SU-DHL-6 (cell line): ENCODE data around the gene RRM2.

Source experiments
- H2AFZ ChIP-seq: fragments of 200-600 bp; sonication (generic); 2 replicates; pipeline ENCODE4 v1.6.1; 2014; ENCODE audit warnings: low read depth, mild to moderate bottlenecking, moderate library complexity, mixed read lengths, antibody characterized with exemption, low read length; ENCODE audit not compliant: severe bottlenecking
- H3F3A ChIP-seq: fragments of 200-600 bp; shearing (Covaris generic); 2 replicates; pipeline ENCODE4 v1.6.0; 2016; ENCODE audit warnings: antibody characterized with exemption, mild to moderate bottlenecking; ENCODE audit not compliant: insufficient read depth
- H3K27ac ChIP-seq: fragments of 200-600 bp; sonication (generic); 2 replicates; pipeline ENCODE4 v1.5.1; 2016; ENCODE audit warnings: low read depth, mild to moderate bottlenecking, low read length, moderate library complexity, mixed read lengths
- H3K27me3 ChIP-seq: fragments of 200-600 bp; sonication (generic), shearing (Covaris generic); 2 replicates; pipeline ENCODE4 v1.6.0; 2014; ENCODE audit warnings: mild to moderate bottlenecking, low read length
- H3K36me3 ChIP-seq: fragments of 200-600 bp; sonication (generic); 2 replicates; pipeline ENCODE4 v1.6.1; 2014; ENCODE audit warnings: mild to moderate bottlenecking, low read length, mixed read lengths
- H3K4me2 ChIP-seq: fragments of 300-600, 200-600 bp; shearing (Covaris generic), sonication (generic); 2 replicates; pipeline ENCODE4 v1.6.0; 2014; ENCODE audit warnings: low read length, low read depth, mild to moderate bottlenecking; ENCODE audit not compliant: poor library complexity, severe bottlenecking
- H3K4me3 ChIP-seq: fragments of 200-600 bp; sonication (generic); 2 replicates; pipeline ENCODE4 v1.5.1; 2014; ENCODE audit warnings: antibody characterized with exemption, low read length, mild to moderate bottlenecking, mixed read lengths; ENCODE audit not compliant: insufficient read depth, poor library complexity, severe bottlenecking
- H3K79me2 ChIP-seq: fragments of 200-600 bp; sonication (generic); 2 replicates; pipeline ENCODE4 v1.6.1; 2014; ENCODE audit warnings: mild to moderate bottlenecking, low read length, moderate library complexity; ENCODE audit not compliant: insufficient read depth
- H3K9ac ChIP-seq: fragments of 200-600 bp; sonication (generic); 2 replicates; pipeline ENCODE4 v1.7.0; 2014; ENCODE audit warnings: mild to moderate bottlenecking, low read length
- H3K9me2 ChIP-seq: fragments of 200-600 bp; sonication (generic); replicated peaks from 2 replicates; pipeline ENCODE4 v1.6.1; 2014; ENCODE audit warnings: low read length; ENCODE audit not compliant: insufficient read depth
- H3K9me3 ChIP-seq: fragments of 200-600 bp; sonication (generic); 2 replicates; pipeline ENCODE4 v1.6.1; 2014; ENCODE audit warnings: low read length, mixed read lengths; ENCODE audit not compliant: insufficient read depth
- H4K20me1 ChIP-seq: fragments of 200-600 bp; sonication (generic); 2 replicates; pipeline ENCODE4 v1.6.1; 2014; ENCODE audit warnings: low read depth, mild to moderate bottlenecking, antibody characterized with exemption, low read length, moderate library complexity, mixed read lengths
- EZH2phosphoT487 ChIP-seq: fragments of 200-600 bp; sonication (generic), shearing (Covaris generic); conservative IDR thresholded peaks from 2 replicates; pipeline ENCODE4 v1.6.1; 2018; ENCODE audit warnings: mild to moderate bottlenecking, antibody characterized with exemption, low read length, moderate library complexity, mixed read lengths
- TF ChIP-seq, protein P1 (sequence below): fragments of 200-600 bp; sonication (generic); IDR thresholded peaks from one replicate; pipeline ENCODE4 v1.5.1; 2017; ENCODE audit warnings: antibody characterized with exemption, mild to moderate bottlenecking, low read length, moderate library complexity; ENCODE audit not compliant: insufficient read depth, poor library complexity, severe bottlenecking

Gene RRM2

DNA sequence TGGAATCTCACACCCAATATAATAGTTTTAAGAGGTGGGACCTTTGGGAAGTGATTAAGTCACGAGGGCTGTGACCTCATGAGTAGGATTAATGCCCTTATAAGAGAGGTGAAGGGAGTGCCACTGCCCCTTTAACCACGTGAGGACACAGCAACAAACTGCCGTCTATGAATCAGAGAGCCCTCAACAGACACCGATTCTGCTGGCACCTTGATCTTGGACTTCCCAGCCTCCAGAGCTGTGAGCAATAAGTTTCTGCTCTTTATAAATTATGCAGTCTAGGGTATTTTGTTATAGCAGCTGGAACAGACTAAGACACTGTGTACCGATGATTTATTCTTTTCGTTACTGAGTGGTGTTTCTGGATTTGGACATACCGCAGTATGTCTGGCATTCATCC, 56.2 kb downstream of the RRM2 start:
- Histone ChIP-seq H3K9ac (no peak overlapping the region), H3K9me3 (no peaks in the 10 kb centered on the region), H3K27me3 (no peaks in the 10 kb centered on the region), H3K27ac (no peak overlapping the region), H4K20me1 (no peaks in the 10 kb centered on the region), H3K9me2 (no peaks in the 10 kb centered on the region), H3K79me2 (no peaks in the 10 kb centered on the region), H3K36me3 (no peaks in the 10 kb centered on the region), H3K4me3 (no peak overlapping the region), H3K4me2 (no peak overlapping the region), H3F3A (no peaks in the 10 kb centered on the region), H2AFZ (no peak overlapping the region)
- TF ChIP-seq EZH2phosphoT487: no peak
- TF ChIP-seq, protein P1, sequence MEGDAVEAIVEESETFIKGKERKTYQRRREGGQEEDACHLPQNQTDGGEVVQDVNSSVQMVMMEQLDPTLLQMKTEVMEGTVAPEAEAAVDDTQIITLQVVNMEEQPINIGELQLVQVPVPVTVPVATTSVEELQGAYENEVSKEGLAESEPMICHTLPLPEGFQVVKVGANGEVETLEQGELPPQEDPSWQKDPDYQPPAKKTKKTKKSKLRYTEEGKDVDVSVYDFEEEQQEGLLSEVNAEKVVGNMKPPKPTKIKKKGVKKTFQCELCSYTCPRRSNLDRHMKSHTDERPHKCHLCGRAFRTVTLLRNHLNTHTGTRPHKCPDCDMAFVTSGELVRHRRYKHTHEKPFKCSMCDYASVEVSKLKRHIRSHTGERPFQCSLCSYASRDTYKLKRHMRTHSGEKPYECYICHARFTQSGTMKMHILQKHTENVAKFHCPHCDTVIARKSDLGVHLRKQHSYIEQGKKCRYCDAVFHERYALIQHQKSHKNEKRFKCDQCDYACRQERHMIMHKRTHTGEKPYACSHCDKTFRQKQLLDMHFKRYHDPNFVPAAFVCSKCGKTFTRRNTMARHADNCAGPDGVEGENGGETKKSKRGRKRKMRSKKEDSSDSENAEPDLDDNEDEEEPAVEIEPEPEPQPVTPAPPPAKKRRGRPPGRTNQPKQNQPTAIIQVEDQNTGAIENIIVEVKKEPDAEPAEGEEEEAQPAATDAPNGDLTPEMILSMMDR: no peak

DNA sequence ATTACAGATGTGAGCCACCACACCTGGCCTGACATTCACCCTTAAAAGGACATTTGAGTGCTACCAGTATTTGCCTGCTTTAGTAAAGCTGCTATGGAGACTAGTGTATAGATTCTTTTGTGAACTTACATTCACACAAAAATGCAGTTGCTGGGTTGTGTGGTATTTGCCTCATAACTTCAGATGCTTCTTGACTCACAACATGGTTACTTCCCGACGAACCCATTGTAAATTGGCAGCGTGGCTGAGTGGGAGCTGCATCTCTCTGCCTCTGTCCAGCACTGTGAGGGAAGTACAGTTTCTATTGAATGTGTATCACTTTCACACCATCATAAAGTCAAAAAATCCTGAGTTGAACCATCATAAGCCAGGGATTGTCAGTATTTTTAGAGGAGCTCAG, 56.9 kb downstream of the RRM2 start:
- TF ChIP-seq, protein P1: no peak
- no peak for TF ChIP-seq EZH2phosphoT487
- Histone ChIP-seq H2AFZ (no peak overlapping the region), H3K79me2 (no peaks in the 10 kb centered on the region), H3K9me2 (no peaks in the 10 kb centered on the region), H3K9ac (no peak overlapping the region), H3K4me3 (no peak overlapping the region), H3K4me2 (no peak overlapping the region), H3K27ac (no peak overlapping the region), H3K27me3 (no peaks in the 10 kb centered on the region), H4K20me1 (no peaks in the 10 kb centered on the region), H3K36me3 (no peaks in the 10 kb centered on the region), H3F3A (no peaks in the 10 kb centered on the region), H3K9me3 (no peaks in the 10 kb centered on the region)

DNA sequence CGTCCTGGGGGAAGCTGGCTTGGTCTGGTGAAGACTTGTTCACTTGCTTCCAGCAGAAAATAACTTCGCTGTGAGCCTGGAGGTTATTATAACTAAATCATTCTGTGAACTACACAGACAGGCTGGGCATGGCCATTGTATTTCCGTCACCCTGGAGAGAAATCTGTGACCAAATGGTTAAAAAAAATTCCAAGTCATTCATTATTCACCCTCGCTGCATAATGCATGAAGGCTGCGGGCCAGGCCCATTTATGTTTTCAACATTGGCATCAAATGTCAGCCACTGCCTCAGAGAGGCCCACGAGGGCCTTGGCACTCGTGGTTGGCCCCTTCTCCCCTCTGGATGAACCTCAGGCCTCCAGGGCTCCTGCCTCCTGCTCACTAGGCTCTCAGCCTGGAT, 57.7 kb downstream of the RRM2 start:
- no peaks in the 10 kb centered on the region for H3K27me3 ChIP-seq
- no peak overlapping the region for H3K4me3 ChIP-seq
- H2AFZ ChIP-seq: no peak overlapping the region
- no peaks in the 10 kb centered on the region for H3F3A ChIP-seq
- H3K4me2 ChIP-seq: no peak overlapping the region
- H3K36me3 ChIP-seq: no peaks in the 10 kb centered on the region
- H3K79me2 ChIP-seq: no peaks in the 10 kb centered on the region
- H3K9me2 ChIP-seq: no peaks in the 10 kb centered on the region
- H3K9me3 ChIP-seq: no peaks in the 10 kb centered on the region
- H3K27ac ChIP-seq: no peak overlapping the region
- H4K20me1 ChIP-seq: no peaks in the 10 kb centered on the region
- no peak overlapping the region for H3K9ac ChIP-seq
- no peak for TF ChIP-seq EZH2phosphoT487
- TF ChIP-seq, protein P1: no peak
